Adrenal gland (tissue), 5 donors: Measurements from ENCODE around the gene RASA3.

Experiments used
- CTCF ChIP-seq, 6 experiments: fragments of 450-650 bp in 4 of 6; fragments of 200-600 bp in 2 of 6; sonication (generic) in 1 of 6; IDR thresholded peaks; 1 replicate in 5 of 6; 2 replicates in 1 of 6; pipeline versions ENCODE4 v1.5.1 to v1.8.0; 2016 to 2021; ENCODE audit warnings: antibody characterized with exemption in 6 of 6, mild to moderate bottlenecking in 2 of 6, moderate library complexity in 1 of 6
- POLR2A ChIP-seq, 2 donors: fragments of 450-650 bp; IDR thresholded peaks; one replicate each; pipeline ENCODE4 v1.6.1; 2017; ENCODE audit warnings: antibody characterized with exemption in 2 of 2, mild to moderate bottlenecking in 2 of 2, moderate library complexity in 1 of 2
- donor health status: DM: no; HTN: no; CAD: no.

GRCh38 chr13:114071410-114071809 lies 61.0 kb downstream of the RASA3 start:
- TF ChIP-seq CTCF (IDR thresholded peaks at IDR 0.05) = no peak
- TF ChIP-seq POLR2A (IDR thresholded peaks at IDR 0.05) = no peak
